B cell (primary cell): ENCODE results near the gene ASB4. TPM values are rescaled to one million over a fixed set of nuclear protein-coding genes. Genes with fewer than 3 reads are reported as not detected.

ENCODE experiments used
- ATAC-seq: fragments of 200-7000 bp; cut with Tn5 transposase; one replicate; pipeline ENCODE4 v1.10.0; 2021; ENCODE audit warnings: low read depth, mild to moderate bottlenecking, moderate number of reproducible peaks, moderate library complexity
- CTCF ChIA-PET: fragments of 350-600 bp; sonication (Branson Sonifier 250); formaldehyde crosslinking; loops from one replicate; lab custom pipeline; 2021; ENCODE audit warnings: antibody characterized with exemption, inconsistent platforms; lab: Charles Lee
- POLR2A ChIA-PET: fragments of 350-600 bp; sonication (Branson Sonifier 250); formaldehyde crosslinking; loops from one replicate; lab custom pipeline; 2021; ENCODE audit warnings: antibody characterized with exemption; lab: Charles Lee
- DNase-seq: peaks from one replicate; pipeline ENCODE4 v3.0.0; 2013
- H2AFZ ChIP-seq: 2 replicates; pipeline ENCODE4 v1.6.1; 2012; ENCODE audit warnings: mild to moderate bottlenecking, low read depth, low read length; ENCODE audit not compliant: insufficient read depth, poor library complexity, severe bottlenecking
- H3K27ac ChIP-seq, 2 donors: 1 replicate in 1 of 2; 2 replicates in 1 of 2; pipeline ENCODE4 v1.5.1; 2012 to 2013; ENCODE audit warnings: low read length in 2 of 2, mild to moderate bottlenecking in 2 of 2, moderate library complexity in 1 of 2
- H3K27me3 ChIP-seq, 4 experiments: fragments of 200-600 bp in 1 of 4; sonication (generic) in 1 of 4; replicated peaks in 1 of 4; 1 replicate in 2 of 4; 2 replicates in 2 of 4; pipeline versions ENCODE4 v1.6.1 to v1.7.0; 2013 to 2016; ENCODE audit warnings: low read length in 3 of 4, mild to moderate bottlenecking in 2 of 4, mixed read lengths in 1 of 4, moderate library complexity in 1 of 4; ENCODE audit not compliant: insufficient read depth in 4 of 4, control insufficient read depth in 3 of 4; ENCODE audit errors: control extremely low read depth in 1 of 4
- H3K36me3 ChIP-seq, 2 experiments: replicated peaks in 1 of 2; 1 replicate in 1 of 2; 2 replicates in 1 of 2; pipeline versions ENCODE4 v1.6.1 to v1.7.1; 2013; ENCODE audit warnings: low read length in 1 of 2; ENCODE audit not compliant: insufficient read depth in 2 of 2, control insufficient read depth in 1 of 2; ENCODE audit errors: control extremely low read depth in 1 of 2, extremely low read depth in 1 of 2
- H3K4me1 ChIP-seq, 2 donors: fragments of 200-600 bp in 1 of 2; sonication (generic) in 1 of 2; 1 replicate in 1 of 2; 2 replicates in 1 of 2; pipeline versions ENCODE4 v1.5.1 to v1.6.1; 2013 to 2017; ENCODE audit warnings: low read length in 2 of 2; ENCODE audit not compliant: control insufficient read depth in 2 of 2, insufficient read depth in 2 of 2
- H3K4me2 ChIP-seq: replicated peaks from 2 replicates; pipeline ENCODE3; 2012; ENCODE audit warnings: mild to moderate bottlenecking, low read depth, low read length; ENCODE audit not compliant: poor library complexity, severe bottlenecking
- H3K4me3 ChIP-seq, 5 experiments: fragments of 200-600 bp in 1 of 5; sonication (generic) in 1 of 5; 1 replicate in 3 of 5; 2 replicates in 2 of 5; pipeline versions ENCODE4 v1.5.1 to v1.7.0; 2011 to 2016; ENCODE audit warnings: low read length in 4 of 5, mild to moderate bottlenecking in 4 of 5, low read depth in 2 of 5, control low read depth in 1 of 5, moderate library complexity in 1 of 5; ENCODE audit not compliant: insufficient read depth in 1 of 5; ENCODE audit errors: control extremely low read depth in 1 of 5, extremely low read depth in 1 of 5
- H3K79me2 ChIP-seq: fragments of 200-600 bp; sonication (generic); one replicate; pipeline ENCODE4 v1.6.0; 2016; ENCODE audit warnings: low read length; ENCODE audit not compliant: control insufficient read depth, insufficient read depth
- H3K9ac ChIP-seq: fragments of 200-600 bp; sonication (generic); 2 replicates; pipeline ENCODE4 v1.6.1; 2017; ENCODE audit warnings: mild to moderate bottlenecking, low read length, moderate library complexity
- H3K9me3 ChIP-seq, 3 donors: one replicate each; pipeline versions ENCODE4 v1.6.1 to v1.7.1; 2013; ENCODE audit warnings: low read length in 2 of 3; ENCODE audit not compliant: control insufficient read depth in 2 of 3, insufficient read depth in 1 of 3; ENCODE audit errors: control extremely low read depth in 1 of 3
- H4K20me1 ChIP-seq: 2 replicates; pipeline ENCODE4 v1.6.0; 2012; ENCODE audit warnings: mild to moderate bottlenecking, low read length; ENCODE audit not compliant: insufficient read depth, control insufficient read depth, poor library complexity, severe bottlenecking
- H3K27ac Mint-ChIP-seq: one replicate; pipeline ENCODE4 v1.8.0; 2021; ENCODE audit warnings: mixed read lengths
- H3K27me3 Mint-ChIP-seq: one replicate; pipeline ENCODE4 v1.8.0; 2021; ENCODE audit warnings: mixed read lengths
- H3K4me1 Mint-ChIP-seq: one replicate; pipeline ENCODE4 v1.8.0; 2021; ENCODE audit warnings: mixed read lengths
- H3K4me3 Mint-ChIP-seq: one replicate; pipeline ENCODE4 v1.8.0; 2021; ENCODE audit warnings: mixed read lengths
- H3K9me3 Mint-ChIP-seq: one replicate; pipeline ENCODE4 v1.8.0; 2022; ENCODE audit warnings: mixed read lengths; ENCODE audit not compliant: insufficient read depth
- EZH2 ChIP-seq: IDR thresholded peaks from 2 replicates; pipeline ENCODE4 v1.6.1; 2012; ENCODE audit warnings: borderline replicate concordance, low read depth, mild to moderate bottlenecking, moderate library complexity, low read length; ENCODE audit not compliant: insufficient read depth, poor library complexity, severe bottlenecking
- WGBS: methylation state at CpG from one replicate; pipeline ENCODE4 v1.1.5; 2013; ENCODE audit warnings: missing lambda C conversion rate; ENCODE audit not compliant: insufficient coverage; 5-methylcytosine and 5-hydroxymethylcytosine counted together
- intact Hi-C: fragments of 100-400 bp; cut with micrococcal nuclease; formaldehyde crosslinking; loops from one replicate; pipeline ENCODE4 v1.10.0; 2022
- polyA plus RNA-seq: library from polyadenylated mRNA; depleted of rRNA; stranded (reverse); fragments of >200 nt; gene quantifications from 2 replicates; pipeline ENCODE4 v1.2.3, GENCODE V29; 2012
- total RNA-seq, 2 donors: library from RNA; stranded (reverse); fragments of 120-200 nt in 1 of 2; gene quantifications; 1 replicate in 1 of 2; 2 replicates in 1 of 2; pipeline versions ENCODE4 v1.2.3 to v1.2.4, GENCODE V29; 2013 to 2022
- TF ChIP-seq, protein P1 (sequence below): fragments of 200-600 bp; IDR thresholded peaks from one replicate; pipeline ENCODE4 v1.8.0; 2022; ENCODE audit warnings: antibody characterized with exemption, mild to moderate bottlenecking

The ASB4 gene
- total and polyA plus RNA-seq, 2 donors (not counting 1 experiment from before 2014, with no cell fraction given), result not detected

GRCh38 chr7:95527033-95527775, 41.5 kb downstream of the ASB4 start:
- Histone ChIP-seq H4K20me1 (no peaks in the 10 kb centered on the region), H3K27ac (no peak overlapping the region), H3K36me3 (no peaks in the 10 kb centered on the region), H3K79me2 (no peaks in the 10 kb centered on the region), H3K4me3 (no peak overlapping the region), H3K4me2 (no peak overlapping the region), H3K9ac (no peak overlapping the region), H3K4me1 (no peaks in the 10 kb centered on the region), H2AFZ (no peak overlapping the region), H3K27me3 (no peaks in the 10 kb centered on the region), H3K9me3 (no peaks in the 10 kb centered on the region)
- Mint-ChIP-seq H3K4me3 (no peak overlapping the region), H3K4me1 (peaks cover 3% of the 10 kb centered on the region), H3K27me3 (peaks cover 8% of the 10 kb centered on the region), H3K9me3 (no peaks in the 10 kb centered on the region), H3K27ac (no peak overlapping the region)
- WGBS, result 0% methylated on average over 1 of the region's 5 CpGs
- ATAC-seq (peak; percentile 69), DNase-seq (peak; percentile 69)
- TF ChIP-seq EZH2, result no peak
- TF ChIP-seq, protein P1, sequence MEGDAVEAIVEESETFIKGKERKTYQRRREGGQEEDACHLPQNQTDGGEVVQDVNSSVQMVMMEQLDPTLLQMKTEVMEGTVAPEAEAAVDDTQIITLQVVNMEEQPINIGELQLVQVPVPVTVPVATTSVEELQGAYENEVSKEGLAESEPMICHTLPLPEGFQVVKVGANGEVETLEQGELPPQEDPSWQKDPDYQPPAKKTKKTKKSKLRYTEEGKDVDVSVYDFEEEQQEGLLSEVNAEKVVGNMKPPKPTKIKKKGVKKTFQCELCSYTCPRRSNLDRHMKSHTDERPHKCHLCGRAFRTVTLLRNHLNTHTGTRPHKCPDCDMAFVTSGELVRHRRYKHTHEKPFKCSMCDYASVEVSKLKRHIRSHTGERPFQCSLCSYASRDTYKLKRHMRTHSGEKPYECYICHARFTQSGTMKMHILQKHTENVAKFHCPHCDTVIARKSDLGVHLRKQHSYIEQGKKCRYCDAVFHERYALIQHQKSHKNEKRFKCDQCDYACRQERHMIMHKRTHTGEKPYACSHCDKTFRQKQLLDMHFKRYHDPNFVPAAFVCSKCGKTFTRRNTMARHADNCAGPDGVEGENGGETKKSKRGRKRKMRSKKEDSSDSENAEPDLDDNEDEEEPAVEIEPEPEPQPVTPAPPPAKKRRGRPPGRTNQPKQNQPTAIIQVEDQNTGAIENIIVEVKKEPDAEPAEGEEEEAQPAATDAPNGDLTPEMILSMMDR, result peak; percentile 91
- intact Hi-C loops, result loop anchor here (1.0 to 5.0 kb wide), 5 partner anchors 16 to 345 kb away; no protein-coding TSS in a partner anchor
- ChIA-PET POLR2A (no interaction called here), CTCF (interaction anchor here (0.7 to 15.1 kb wide), 22 partner anchors 9 to 178 kb away, joined by 3 to 681 read pairs (median 4); no protein-coding TSS in a partner anchor)

GRCh38 chr7:95527776-95528250, 42.1 kb downstream of the ASB4 start:
- Histone ChIP-seq H3K36me3 (no peaks in the 10 kb centered on the region), H3K27ac (no peak overlapping the region), H3K79me2 (no peaks in the 10 kb centered on the region), H4K20me1 (no peaks in the 10 kb centered on the region), H3K9me3 (no peaks in the 10 kb centered on the region), H3K27me3 (no peaks in the 10 kb centered on the region), H3K4me2 (no peak overlapping the region), H2AFZ (no peak overlapping the region), H3K4me3 (no peak overlapping the region), H3K4me1 (no peaks in the 10 kb centered on the region), H3K9ac (no peak overlapping the region)
- TF ChIP-seq, protein P1, result peak; percentile 58
- TF ChIP-seq EZH2, result no peak
- ATAC-seq, result no peak
- no peaks in the 10 kb centered on the region for H3K9me3 Mint-ChIP-seq
- WGBS, result 91% methylated on average over 23 of the region's 23 CpGs
- H3K4me3 Mint-ChIP-seq, result no peak overlapping the region
- peaks cover 3% of the 10 kb centered on the region for H3K4me1 Mint-ChIP-seq
- ChIA-PET POLR2A (interaction anchor here (1.4 kb wide), 1 partner anchor 158 kb away, joined by 3 read pairs; no protein-coding TSS in a partner anchor), CTCF (interaction anchor here (0.9 to 15.1 kb wide), 16 partner anchors 9 to 166 kb away, joined by 3 to 681 read pairs (median 6); no protein-coding TSS in a partner anchor)
- intact Hi-C loops, result loop anchor here (1.0 to 5.0 kb wide), 5 partner anchors 17 to 344 kb away; no protein-coding TSS in a partner anchor
- no peak overlapping the region for H3K27ac Mint-ChIP-seq
- DNase-seq, result no peak
- peaks cover 5% of the 10 kb centered on the region for H3K27me3 Mint-ChIP-seq
